RWPE2 (cell line): ENCODE data around the gene CCDC34.

ENCODE experiments used
- ATAC-seq: fragments of 200-7000 bp; cut with Tn5 transposase; 3 replicates; pipeline ENCODE4 v1.9.1; 2021; ENCODE audit warnings: low read depth
- DNase-seq: peaks from one replicate; pipeline ENCODE4 v3.0.0-alpha.2; 2020; ENCODE audit warnings: low spot score
- H3K27ac ChIP-seq: fragments of 450-650 bp; 2 replicates; pipeline ENCODE4 v1.5.1; 2017; ENCODE audit warnings: mild to moderate bottlenecking; ENCODE audit not compliant: poor library complexity, severe bottlenecking
- H3K27me3 ChIP-seq: fragments of 250-450 bp; sonication (Bioruptor Pico); 2 replicates; pipeline ENCODE4 v1.5.1; 2021; ENCODE audit warnings: mild to moderate bottlenecking, moderate library complexity; ENCODE audit not compliant: insufficient read depth, poor library complexity, severe bottlenecking
- H3K36me3 ChIP-seq: fragments of 250-450 bp; sonication (Bioruptor Pico); 2 replicates; pipeline ENCODE4 v1.5.1; 2020; ENCODE audit warnings: low read depth, mild to moderate bottlenecking, moderate library complexity
- H3K4me1 ChIP-seq: fragments of 250-450 bp; sonication (Bioruptor Pico); 2 replicates; pipeline ENCODE4 v1.5.1; 2021; ENCODE audit warnings: mild to moderate bottlenecking, moderate library complexity; ENCODE audit not compliant: insufficient read depth, poor library complexity, severe bottlenecking
- H3K4me3 ChIP-seq: fragments of 250-450 bp; sonication (Bioruptor Pico); 2 replicates; pipeline ENCODE4 v1.5.1; 2021; ENCODE audit warnings: mild to moderate bottlenecking, moderate library complexity; ENCODE audit not compliant: severe bottlenecking
- H3K9me3 ChIP-seq: fragments of 250-450 bp; sonication (Bioruptor Pico); 2 replicates; pipeline ENCODE4 v1.5.1; 2021; ENCODE audit warnings: mild to moderate bottlenecking, moderate library complexity; ENCODE audit not compliant: severe bottlenecking
- TF ChIP-seq, protein P1 (sequence below): fragments of 450-650 bp; IDR thresholded peaks from one replicate; pipeline ENCODE4 v1.5.1; 2017; ENCODE audit warnings: mild to moderate bottlenecking, moderate library complexity; ENCODE audit not compliant: poor library complexity, severe bottlenecking

The CCDC34 gene

DNA sequence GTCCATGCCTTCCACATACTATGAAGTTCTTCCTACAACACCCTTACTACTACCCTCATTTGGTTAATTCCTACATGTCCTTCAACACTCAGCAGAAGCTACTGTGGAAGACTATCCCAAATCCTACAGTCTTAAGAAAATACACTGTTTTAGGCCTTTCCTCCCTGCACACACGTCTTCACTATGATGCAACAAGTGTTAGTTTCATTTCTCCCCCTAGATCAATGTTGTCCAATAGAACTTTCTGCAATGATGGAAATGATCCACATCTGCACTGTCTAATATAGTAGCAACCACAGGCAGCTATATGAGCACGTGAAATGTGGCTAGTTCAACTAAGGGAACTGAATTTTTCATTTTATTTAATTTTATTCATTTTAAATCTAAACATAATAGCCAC is 46.7 kb upstream of the CCDC34 start:
- TF ChIP-seq, protein P1, sequence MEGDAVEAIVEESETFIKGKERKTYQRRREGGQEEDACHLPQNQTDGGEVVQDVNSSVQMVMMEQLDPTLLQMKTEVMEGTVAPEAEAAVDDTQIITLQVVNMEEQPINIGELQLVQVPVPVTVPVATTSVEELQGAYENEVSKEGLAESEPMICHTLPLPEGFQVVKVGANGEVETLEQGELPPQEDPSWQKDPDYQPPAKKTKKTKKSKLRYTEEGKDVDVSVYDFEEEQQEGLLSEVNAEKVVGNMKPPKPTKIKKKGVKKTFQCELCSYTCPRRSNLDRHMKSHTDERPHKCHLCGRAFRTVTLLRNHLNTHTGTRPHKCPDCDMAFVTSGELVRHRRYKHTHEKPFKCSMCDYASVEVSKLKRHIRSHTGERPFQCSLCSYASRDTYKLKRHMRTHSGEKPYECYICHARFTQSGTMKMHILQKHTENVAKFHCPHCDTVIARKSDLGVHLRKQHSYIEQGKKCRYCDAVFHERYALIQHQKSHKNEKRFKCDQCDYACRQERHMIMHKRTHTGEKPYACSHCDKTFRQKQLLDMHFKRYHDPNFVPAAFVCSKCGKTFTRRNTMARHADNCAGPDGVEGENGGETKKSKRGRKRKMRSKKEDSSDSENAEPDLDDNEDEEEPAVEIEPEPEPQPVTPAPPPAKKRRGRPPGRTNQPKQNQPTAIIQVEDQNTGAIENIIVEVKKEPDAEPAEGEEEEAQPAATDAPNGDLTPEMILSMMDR, result no peak
- no peak overlapping the region for H3K27ac ChIP-seq
- H3K9me3 ChIP-seq, result no peaks in the 10 kb centered on the region
- H3K4me3 ChIP-seq, result no peak overlapping the region
- ATAC-seq (no peak), DNase-seq (no peak)
- no peaks in the 10 kb centered on the region for H3K27me3 ChIP-seq
- H3K4me1 ChIP-seq, result peaks cover 8% of the 10 kb centered on the region
- no peaks in the 10 kb centered on the region for H3K36me3 ChIP-seq

GRCh38 chr11:27409049-27409448 is 46.0 kb upstream of the CCDC34 start:
- Histone ChIP-seq H3K36me3 (no peaks in the 10 kb centered on the region), H3K9me3 (no peaks in the 10 kb centered on the region), H3K4me1 (peaks cover 8% of the 10 kb centered on the region), H3K4me3 (no peak overlapping the region), H3K27me3 (no peaks in the 10 kb centered on the region), H3K27ac (no peak overlapping the region)
- no peak for ATAC-seq
- DNase-seq, result no peak
- TF ChIP-seq, protein P1, result no peak

DNA sequence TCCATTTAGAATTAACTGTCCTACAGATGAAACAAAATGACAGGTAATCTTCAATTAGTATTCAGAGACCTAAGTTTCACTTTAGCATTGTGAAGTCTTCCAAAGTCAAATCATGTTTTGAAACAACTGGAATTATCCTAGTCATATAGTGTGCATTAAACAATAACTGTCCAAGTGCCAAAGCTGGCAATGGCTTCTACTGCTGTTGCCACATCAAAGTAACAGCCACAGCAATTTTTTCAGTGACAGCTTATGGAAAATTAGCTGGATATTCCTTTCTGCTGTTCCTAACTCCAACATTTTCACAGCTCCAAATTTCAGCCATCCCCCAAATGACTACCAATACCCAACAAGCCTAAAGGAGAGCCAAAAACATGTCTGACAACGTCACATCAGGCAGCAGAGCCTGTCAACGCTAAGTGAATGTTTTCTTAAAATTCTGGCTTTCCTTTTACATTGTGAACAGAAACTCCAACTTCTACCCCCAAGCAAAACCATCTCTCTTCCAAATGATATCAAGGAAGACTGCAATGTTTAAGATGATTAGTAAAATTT is 45.3 kb upstream of the CCDC34 start:
- DNase-seq (no peak), ATAC-seq (no peak)
- Histone ChIP-seq H3K36me3 (no peaks in the 10 kb centered on the region), H3K9me3 (no peaks in the 10 kb centered on the region), H3K4me1 (peaks cover 3% of the 10 kb centered on the region), H3K4me3 (no peak overlapping the region), H3K27me3 (no peaks in the 10 kb centered on the region), H3K27ac (no peak overlapping the region)
- TF ChIP-seq, protein P1, result no peak

- H3K9me3 ChIP-seq, result no peaks in the 10 kb centered on the region
- no peak for DNase-seq
- H3K27ac ChIP-seq, result no peak overlapping the region
- TF ChIP-seq, protein P1, result no peak
- H3K36me3 ChIP-seq, result no peaks in the 10 kb centered on the region
- no peaks in the 10 kb centered on the region for H3K27me3 ChIP-seq
- peaks cover 9% of the 10 kb centered on the region for H3K4me1 ChIP-seq
- no peak overlapping the region for H3K4me3 ChIP-seq
- no peak for ATAC-seq
Measured at GRCh38 chr11:27406498-27407354, 43.7 kb upstream of the CCDC34 start.

- H3K4me3 ChIP-seq, result no peak overlapping the region
Measured at GRCh38 chr11:27405134-27405533, 42.1 kb upstream of the CCDC34 start.

More at GRCh38 chr11:27405134-27405533, 42.1 kb upstream of the CCDC34 start:
- TF ChIP-seq, protein P1, result no peak
- Histone ChIP-seq H3K36me3 (no peaks in the 10 kb centered on the region), H3K4me1 (peaks cover 15% of the 10 kb centered on the region), H3K27me3 (no peaks in the 10 kb centered on the region), H3K27ac (no peak overlapping the region), H3K9me3 (no peaks in the 10 kb centered on the region)
- DNase-seq (no peak), ATAC-seq (no peak)
